ENCODE results near the gene KDM5A. TPM values are rescaled to one million over a fixed set of nuclear protein-coding genes. Genes with fewer than 3 reads are reported as not detected.

The KDM5A gene
- total RNA-seq, 2 donors from 2014 or later, result 52.8 to 57.7 TPM

GRCh38 chr12:332581-333205 is 56.4 kb downstream of the KDM5A start:
- H3K27ac ChIP-seq, result no peak overlapping the region
- ATAC-seq (ENCODE audit: insufficient number of reproducible peaks, low FRiP score, low read depth) (no peak), DNase-seq (ENCODE audit: low spot score) (no peak)
- no peak overlapping the region for H3K4me3 ChIP-seq
- no peaks in the 10 kb centered on the region for H3K9me3 ChIP-seq
- H3K36me3 ChIP-seq, result peaks cover 30% of the 10 kb centered on the region
- no peaks in the 10 kb centered on the region for H3K4me1 ChIP-seq (ENCODE audit: control insufficient read depth in 1 of 2, low read depth in 2 of 2)
- H3K27me3 ChIP-seq (replicated peaks; ENCODE audit: insufficient read depth), result no peaks in the 10 kb centered on the region
- no peak for TF ChIP-seq CTCF (IDR thresholded peaks at IDR 0.05)

- H3K27me3 ChIP-seq (replicated peaks; ENCODE audit: insufficient read depth), result no peaks in the 10 kb centered on the region
- no peaks in the 10 kb centered on the region for H3K4me1 ChIP-seq (ENCODE audit: control insufficient read depth in 1 of 2, low read depth in 2 of 2)
- no peak overlapping the region for H3K27ac ChIP-seq
- DNase-seq (ENCODE audit: low spot score) (no peak), ATAC-seq (ENCODE audit: insufficient number of reproducible peaks, low FRiP score, low read depth) (no peak)
- no peaks in the 10 kb centered on the region for H3K9me3 ChIP-seq
- no peak for TF ChIP-seq CTCF (IDR thresholded peaks at IDR 0.05)
- peaks cover 33% of the 10 kb centered on the region for H3K36me3 ChIP-seq
- no peak overlapping the region for H3K4me3 ChIP-seq
Observed at GRCh38 chr12:331287-331686, 57.8 kb downstream of the KDM5A start.

GRCh38 chr12:325906-326305 is 63.2 kb downstream of the KDM5A start:
- no peak for DNase-seq (ENCODE audit: low spot score)
- no peak for TF ChIP-seq CTCF (IDR thresholded peaks at IDR 0.05)
- Histone ChIP-seq H3K9me3 (no peaks in the 10 kb centered on the region), H3K4me3 (no peak overlapping the region), H3K4me1 (ENCODE audit: control insufficient read depth in 1 of 2, low read depth in 2 of 2) (no peaks in the 10 kb centered on the region), H3K36me3 (peaks cover 48% of the 10 kb centered on the region), H3K27ac (no peak overlapping the region), H3K27me3 (replicated peaks; ENCODE audit: insufficient read depth) (no peaks in the 10 kb centered on the region)
- no peak for ATAC-seq (ENCODE audit: insufficient number of reproducible peaks, low FRiP score, low read depth)

- no peaks in the 10 kb centered on the region for H3K9me3 ChIP-seq
- ATAC-seq (ENCODE audit: insufficient number of reproducible peaks, low FRiP score, low read depth) (no peak), DNase-seq (ENCODE audit: low spot score) (no peak)
- no peak for TF ChIP-seq CTCF (IDR thresholded peaks at IDR 0.05)
- H3K36me3 ChIP-seq, result peaks cover 60% of the 10 kb centered on the region
- H3K4me1 ChIP-seq (ENCODE audit: control insufficient read depth in 1 of 2, low read depth in 2 of 2), result no peaks in the 10 kb centered on the region
- no peak overlapping the region for H3K4me3 ChIP-seq
- no peak overlapping the region for H3K27ac ChIP-seq
- no peaks in the 10 kb centered on the region for H3K27me3 ChIP-seq (replicated peaks; ENCODE audit: insufficient read depth)
Observed at GRCh38 chr12:323507-323906, 65.6 kb downstream of the KDM5A start.

- ATAC-seq (ENCODE audit: insufficient number of reproducible peaks, low FRiP score, low read depth) (no peak), DNase-seq (ENCODE audit: low spot score) (no peak)
- H3K36me3 ChIP-seq, result peaks cover 65% of the 10 kb centered on the region
- H3K4me1 ChIP-seq (ENCODE audit: control insufficient read depth in 1 of 2, low read depth in 2 of 2), result no peaks in the 10 kb centered on the region
- no peak for TF ChIP-seq CTCF (IDR thresholded peaks at IDR 0.05)
- H3K4me3 ChIP-seq, result no peak overlapping the region
- no peak overlapping the region for H3K27ac ChIP-seq
- H3K9me3 ChIP-seq, result no peaks in the 10 kb centered on the region
- no peaks in the 10 kb centered on the region for H3K27me3 ChIP-seq (replicated peaks; ENCODE audit: insufficient read depth)
Observed at GRCh38 chr12:321606-322326, 67.4 kb downstream of the KDM5A start.
